H9 (cell line): ENCODE data around the gene MPHOSPH10. TPM values are rescaled to one million over a fixed set of nuclear protein-coding genes. Genes with fewer than 3 reads are reported as not detected.
"Not testable (repeated sequence)": the region's sequence is repeated elsewhere in the genome, so short reads cannot be mapped to it uniquely, and the experiment has no call there.

Source experiments
- DNase-seq: peaks from one replicate; pipeline ENCODE4 v3.0.0-alpha.2; 2017
- H2AFZ ChIP-seq: one replicate; pipeline ENCODE4 v1.6.1; 2013; ENCODE audit warnings: mild to moderate bottlenecking, low read length, control low read depth, moderate library complexity
- H2AK5ac ChIP-seq: 2 replicates; pipeline ENCODE4 v1.6.1; 2013; ENCODE audit warnings: low read length, control low read depth, mixed read lengths; ENCODE audit not compliant: insufficient read length
- H2BK120ac ChIP-seq: one replicate; pipeline ENCODE4 v1.6.1; 2013; ENCODE audit warnings: low read depth, mild to moderate bottlenecking, low read length, control low read depth, inconsistent platforms; ENCODE audit not compliant: poor library complexity, severe bottlenecking
- H2BK12ac ChIP-seq: 2 replicates; pipeline ENCODE4 v1.6.1; 2013; ENCODE audit warnings: low read length, control low read depth, mixed read lengths, low read depth; ENCODE audit not compliant: insufficient read length
- H2BK15ac ChIP-seq: 2 replicates; pipeline ENCODE4 v1.6.1; 2013; ENCODE audit warnings: low read depth, low read length, control low read depth
- H2BK20ac ChIP-seq: one replicate; pipeline ENCODE4 v1.6.1; 2013; ENCODE audit warnings: low read depth, mild to moderate bottlenecking, low read length, control low read depth, inconsistent platforms; ENCODE audit not compliant: poor library complexity, severe bottlenecking
- H2BK5ac ChIP-seq: 2 replicates; pipeline ENCODE4 v1.6.1; 2013; ENCODE audit warnings: low read length, control low read depth, mixed read lengths; ENCODE audit not compliant: insufficient read length
- H3K14ac ChIP-seq: 2 replicates; pipeline ENCODE4 v1.6.1; 2013; ENCODE audit warnings: low read length, control low read depth; ENCODE audit not compliant: insufficient read depth
- H3K18ac ChIP-seq: 2 replicates; pipeline ENCODE4 v1.6.1; 2013; ENCODE audit warnings: low read depth, mild to moderate bottlenecking, mixed read lengths, low read length, control low read depth; ENCODE audit not compliant: insufficient read length
- H3K23ac ChIP-seq: 2 replicates; pipeline ENCODE4 v1.6.1; 2013; ENCODE audit warnings: low read length, control low read depth, mixed read lengths, low read depth; ENCODE audit not compliant: insufficient read length
- H3K23me2 ChIP-seq: 2 replicates; pipeline ENCODE4 v1.6.1; 2013; ENCODE audit warnings: low read depth, mild to moderate bottlenecking, mixed read lengths, low read length, control low read depth; ENCODE audit not compliant: insufficient read length, poor library complexity, severe bottlenecking
- H3K27ac ChIP-seq: 2 replicates; pipeline ENCODE4 v1.5.1; 2013; ENCODE audit warnings: low read length, control low read depth, mixed read lengths, low read depth; ENCODE audit not compliant: insufficient read length
- H3K27me3 ChIP-seq: 2 replicates; pipeline ENCODE4 v1.6.1; 2013; ENCODE audit warnings: low read length, control low read depth, inconsistent platforms; ENCODE audit not compliant: insufficient read depth
- H3K4ac ChIP-seq: 2 replicates; pipeline ENCODE4 v1.6.1; 2013; ENCODE audit warnings: low read depth, mild to moderate bottlenecking, control low read depth, inconsistent platforms, low read length, moderate library complexity
- H3K4me1 ChIP-seq: 2 replicates; pipeline ENCODE4 v1.6.1; 2013; ENCODE audit warnings: low read length, control low read depth, inconsistent platforms; ENCODE audit not compliant: insufficient read depth
- H3K4me2 ChIP-seq: 2 replicates; pipeline ENCODE4 v1.6.1; 2013; ENCODE audit warnings: low read length, control low read depth, mixed read lengths; ENCODE audit not compliant: insufficient read length, insufficient read depth
- H3K56ac ChIP-seq: 2 replicates; pipeline ENCODE4 v1.6.1; 2013; ENCODE audit warnings: low read depth, mild to moderate bottlenecking, mixed read lengths, low read length, control low read depth; ENCODE audit not compliant: insufficient read length
- H3K79me1 ChIP-seq: 2 replicates; pipeline ENCODE4 v1.6.1; 2013; ENCODE audit warnings: low read depth, mild to moderate bottlenecking, moderate library complexity, low read length, control low read depth, inconsistent platforms; ENCODE audit not compliant: insufficient read depth, poor library complexity, severe bottlenecking
- H3K79me2 ChIP-seq: 2 replicates; pipeline ENCODE4 v1.6.1; 2013; ENCODE audit warnings: low read length, control low read depth, inconsistent platforms; ENCODE audit not compliant: insufficient read depth
- H3K9ac ChIP-seq: 2 replicates; pipeline ENCODE4 v1.6.1; 2013; ENCODE audit warnings: low read length, control low read depth, mixed read lengths; ENCODE audit not compliant: insufficient read length; ENCODE audit errors: extremely low read depth
- H3K9me3 ChIP-seq: one replicate; pipeline ENCODE4 v1.6.1; 2013; ENCODE audit warnings: low read depth, low read length, inconsistent platforms; ENCODE audit not compliant: control insufficient read depth
- H3T11ph ChIP-seq: one replicate; pipeline ENCODE4 v1.6.1; 2013; ENCODE audit warnings: mild to moderate bottlenecking, low read length, control low read depth, inconsistent platforms
- H4K20me1 ChIP-seq: one replicate; pipeline ENCODE4 v1.6.1; 2013; ENCODE audit not compliant: control insufficient read depth, insufficient read length, insufficient read depth
- H4K5ac ChIP-seq: 2 replicates; pipeline ENCODE4 v1.6.1; 2013; ENCODE audit warnings: low read depth, mild to moderate bottlenecking, mixed read lengths, low read length, control low read depth; ENCODE audit not compliant: insufficient read length
- H4K8ac ChIP-seq: replicated peaks from 2 replicates; pipeline ENCODE4 v1.6.1; 2013; ENCODE audit warnings: low read length, control low read depth, mixed read lengths, low read depth; ENCODE audit not compliant: insufficient read length
- H4K91ac ChIP-seq: 2 replicates; pipeline ENCODE4 v1.6.1; 2013; ENCODE audit warnings: low read depth, mild to moderate bottlenecking, moderate library complexity, mixed read lengths, low read length, control low read depth; ENCODE audit not compliant: insufficient read length
- H3K27ac Mint-ChIP-seq, 3 experiments: 2 replicates in 2 of 3; 3 replicates in 1 of 3; pipeline ENCODE4 v1.8.0; 2020 to 2021; ENCODE audit warnings: mixed read lengths in 3 of 3, mild to moderate bottlenecking in 1 of 3, moderate library complexity in 1 of 3
- H3K27me3 Mint-ChIP-seq: 2 replicates; pipeline ENCODE4 v1.8.0; 2021; ENCODE audit warnings: low read depth, mild to moderate bottlenecking, moderate library complexity, mixed read lengths
- H3K36me3 Mint-ChIP-seq, 3 experiments: 2 replicates in 2 of 3; 3 replicates in 1 of 3; pipeline ENCODE4 v1.8.0; 2020 to 2021; ENCODE audit warnings: low read depth in 3 of 3, mixed read lengths in 3 of 3; ENCODE audit not compliant: insufficient read depth in 1 of 3
- H3K4me1 Mint-ChIP-seq, 2 experiments: 2 replicates each; pipeline ENCODE4 v1.8.0; 2020; ENCODE audit warnings: mixed read lengths in 2 of 2
- H3K4me3 Mint-ChIP-seq, 2 experiments: 2 replicates in 1 of 2; 3 replicates in 1 of 2; pipeline ENCODE4 v1.8.0; 2020 to 2021; ENCODE audit warnings: mild to moderate bottlenecking in 2 of 2, mixed read lengths in 2 of 2, moderate library complexity in 1 of 2
- H3K9me3 Mint-ChIP-seq, 2 experiments: 2 replicates in 1 of 2; 3 replicates in 1 of 2; pipeline ENCODE4 v1.8.0; 2020; ENCODE audit warnings: mild to moderate bottlenecking in 2 of 2, mixed read lengths in 2 of 2, moderate library complexity in 1 of 2
- WGBS: extraction: QIAGEN DNeasy Blood & Tissue Kit; methylation state at CpG from one replicate; pipeline ENCODE4 v1.1.7; 2013; ENCODE audit warnings: missing lambda C conversion rate, low lambda C conversion rate, mixed read lengths; ENCODE audit not compliant: insufficient read length; ENCODE audit errors: extremely low coverage; 5-methylcytosine and 5-hydroxymethylcytosine counted together
- total RNA-seq: library from RNA; stranded (reverse); gene quantifications from 2 replicates; pipeline ENCODE4 v1.2.1, GENCODE V29; 2021

Gene MPHOSPH10
- total RNA-seq, 1 experiment from 2014 or later = 42.1 TPM

GRCh38 chr2:71092491-71093260, 37.8 kb upstream of the MPHOSPH10 start:
- H3K4me1 Mint-ChIP-seq = peaks cover 29 to 35% of the 10 kb centered on the region in 2 experiments
- not testable (repeated sequence) for H3K4me3 Mint-ChIP-seq

More at GRCh38 chr2:71092491-71093260, 37.8 kb upstream of the MPHOSPH10 start:
- not testable (repeated sequence) for H4K20me1 ChIP-seq, H3K36me3 Mint-ChIP-seq, H3K4me2 ChIP-seq, H3K4me1 ChIP-seq, H3K18ac ChIP-seq, H2BK12ac ChIP-seq, H3K14ac ChIP-seq, H4K91ac ChIP-seq, H3K9me3 Mint-ChIP-seq, H3K56ac ChIP-seq, H3K79me2 ChIP-seq, DNase-seq, H2BK5ac ChIP-seq, H3K23me2 ChIP-seq, H3K9me3 ChIP-seq, H2BK120ac ChIP-seq, H2BK20ac ChIP-seq, H2AFZ ChIP-seq, H2AK5ac ChIP-seq, H2BK15ac ChIP-seq, H3T11ph ChIP-seq, H4K8ac ChIP-seq, H3K9ac ChIP-seq, H3K79me1 ChIP-seq, H3K27ac Mint-ChIP-seq, H3K23ac ChIP-seq, H4K5ac ChIP-seq, H3K27ac ChIP-seq, H3K27me3 ChIP-seq, H3K4ac ChIP-seq
- no CpG with 5 or more reads among the region's 33 CpGs for WGBS
- H3K27me3 Mint-ChIP-seq = peaks cover 15% of the 10 kb centered on the region
